Measurements from ENCODE around the gene SERPINA5.

The SERPINA5 gene

GRCh38 chr14:94593749-94594431 is 12.7 kb downstream of the SERPINA5 start:
- TF ChIP-seq CTCF (IDR thresholded peaks at IDR 0.05; ENCODE audit: control insufficient read depth, extremely low read depth, insufficient read depth): no peak
- DNase-seq (ENCODE audit: low read depth): no peak
- H3K4me3 ChIP-seq (ENCODE audit: low read depth, low read length): no peak overlapping the region

- H3K4me3 ChIP-seq (ENCODE audit: low read depth, low read length): no peak overlapping the region
- no peak for TF ChIP-seq CTCF (IDR thresholded peaks at IDR 0.05; ENCODE audit: control insufficient read depth, extremely low read depth, insufficient read depth)
- DNase-seq (ENCODE audit: low read depth): no peak
Measured at GRCh38 chr14:94594441-94594840, 13.2 kb downstream of the SERPINA5 start.

- TF ChIP-seq CTCF (IDR thresholded peaks at IDR 0.05; ENCODE audit: control insufficient read depth, extremely low read depth, insufficient read depth): no peak
- H3K4me3 ChIP-seq (ENCODE audit: low read depth, low read length): no peak overlapping the region
- DNase-seq (ENCODE audit: low read depth): no peak
Measured at GRCh38 chr14:94595912-94596311, 14.7 kb downstream of the SERPINA5 start.

- H3K4me3 ChIP-seq (ENCODE audit: low read depth, low read length): no peak overlapping the region
- no peak for DNase-seq (ENCODE audit: low read depth)
- TF ChIP-seq CTCF (IDR thresholded peaks at IDR 0.05; ENCODE audit: control insufficient read depth, extremely low read depth, insufficient read depth): no peak
Measured at GRCh38 chr14:94596361-94596760, 15.1 kb downstream of the SERPINA5 start.

- H3K4me3 ChIP-seq (ENCODE audit: low read depth, low read length): no peak overlapping the region
- DNase-seq (ENCODE audit: low read depth): no peak
- no peak for TF ChIP-seq CTCF (IDR thresholded peaks at IDR 0.05; ENCODE audit: control insufficient read depth, extremely low read depth, insufficient read depth)
Measured at GRCh38 chr14:94597788-94598187, 16.6 kb downstream of the SERPINA5 start.

- DNase-seq (ENCODE audit: low read depth): no peak
- no peak for TF ChIP-seq CTCF (IDR thresholded peaks at IDR 0.05; ENCODE audit: control insufficient read depth, extremely low read depth, insufficient read depth)
- H3K4me3 ChIP-seq (ENCODE audit: low read depth, low read length): no peak overlapping the region
Measured at GRCh38 chr14:94598506-94598815, 17.2 kb downstream of the SERPINA5 start.
